ENCODE data around the gene SLC12A4.

DNA sequence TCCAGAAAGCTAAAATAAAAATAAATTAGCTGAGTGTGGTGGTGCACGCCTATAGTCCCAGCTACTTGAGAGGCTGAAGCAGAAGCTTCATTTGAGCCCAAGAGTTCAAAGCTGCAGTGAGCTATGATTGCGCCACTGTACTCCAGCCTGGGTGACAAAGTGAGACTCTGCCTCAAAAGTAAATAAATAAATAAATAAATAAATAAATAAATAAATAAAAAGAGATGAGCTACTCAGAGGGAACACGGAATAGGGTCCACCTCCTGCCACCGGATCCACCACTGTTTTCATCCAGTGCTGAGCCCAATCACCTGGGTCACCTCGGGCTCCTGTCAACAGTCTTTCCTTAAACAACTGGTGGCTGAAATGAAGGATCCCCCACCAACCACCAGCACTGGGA lies 18.5 kb upstream of the SLC12A4 start:
- TF ChIP-seq, protein P1, sequence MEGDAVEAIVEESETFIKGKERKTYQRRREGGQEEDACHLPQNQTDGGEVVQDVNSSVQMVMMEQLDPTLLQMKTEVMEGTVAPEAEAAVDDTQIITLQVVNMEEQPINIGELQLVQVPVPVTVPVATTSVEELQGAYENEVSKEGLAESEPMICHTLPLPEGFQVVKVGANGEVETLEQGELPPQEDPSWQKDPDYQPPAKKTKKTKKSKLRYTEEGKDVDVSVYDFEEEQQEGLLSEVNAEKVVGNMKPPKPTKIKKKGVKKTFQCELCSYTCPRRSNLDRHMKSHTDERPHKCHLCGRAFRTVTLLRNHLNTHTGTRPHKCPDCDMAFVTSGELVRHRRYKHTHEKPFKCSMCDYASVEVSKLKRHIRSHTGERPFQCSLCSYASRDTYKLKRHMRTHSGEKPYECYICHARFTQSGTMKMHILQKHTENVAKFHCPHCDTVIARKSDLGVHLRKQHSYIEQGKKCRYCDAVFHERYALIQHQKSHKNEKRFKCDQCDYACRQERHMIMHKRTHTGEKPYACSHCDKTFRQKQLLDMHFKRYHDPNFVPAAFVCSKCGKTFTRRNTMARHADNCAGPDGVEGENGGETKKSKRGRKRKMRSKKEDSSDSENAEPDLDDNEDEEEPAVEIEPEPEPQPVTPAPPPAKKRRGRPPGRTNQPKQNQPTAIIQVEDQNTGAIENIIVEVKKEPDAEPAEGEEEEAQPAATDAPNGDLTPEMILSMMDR (IDR thresholded peaks at IDR 0.05) = no peak
- TF ChIP-seq RFX5 (IDR thresholded peaks at IDR 0.05) (no peak), KDM1A (IDR thresholded peaks at IDR 0.05; ENCODE audit: low read depth) (no peak), MYC (IDR thresholded peaks at IDR 0.05; ENCODE audit: borderline replicate concordance, low read length) (no peak), SMC3 (IDR thresholded peaks at IDR 0.05) (no peak)

All from A549 (cell line).